Measurements from ENCODE around the gene ANO4. TPM values are rescaled to one million over a fixed set of nuclear protein-coding genes. Genes with fewer than 3 reads are reported as not detected.

ANO4 gene
- total and polyA plus RNA-seq, 8 donors = 0.37 TPM; not detected in 7

- H3K4me1 ChIP-seq = no peaks in the 10 kb centered on the region
- H3K36me3 ChIP-seq = no peaks in the 10 kb centered on the region
- DNase-seq = no peak
- no peaks in the 10 kb centered on the region for H3K27me3 ChIP-seq
- H3K4me3 ChIP-seq = no peak overlapping the region
- intact Hi-C loops (cut with DNase I; ENCODE audit: low total_unique reads) = no loop called here
- 95 to 100% (median 96%) methylated on average over 1 of the region's 1 CpG for WGBS, 5 donors
- TF ChIP-seq CTCF (IDR thresholded peaks at IDR 0.05) (no peak), POLR2A (IDR thresholded peaks at IDR 0.05) (no peak), EP300 (IDR thresholded peaks at IDR 0.05) (no peak), POLR2AphosphoS5 (IDR thresholded peaks at IDR 0.05) (no peak)
- H3K27ac ChIP-seq = no peak overlapping the region
- peaks cover 0 to 14% (median 8%) of the 10 kb centered on the region in 4 donors for H3K9me3 ChIP-seq
These were observed 39.4 kb upstream of the ANO4 start for GRCh38 chr12:100755186-100755585.

- H3K27ac ChIP-seq = no peak overlapping the region
- TF ChIP-seq POLR2A (IDR thresholded peaks at IDR 0.05) (no peak), CTCF (IDR thresholded peaks at IDR 0.05) (no peak), EP300 (IDR thresholded peaks at IDR 0.05) (no peak), POLR2AphosphoS5 (IDR thresholded peaks at IDR 0.05) (no peak)
- H3K27me3 ChIP-seq = no peaks in the 10 kb centered on the region
- no peak overlapping the region for H3K4me3 ChIP-seq
- H3K4me1 ChIP-seq = no peaks in the 10 kb centered on the region
- WGBS, 5 donors = 92 to 100% (median 96%) methylated on average over 2 of the region's 2 CpGs; no CpG with 5 or more reads in 1 of the 5 donors
- peaks cover 0 to 6% (median 3%) of the 10 kb centered on the region in 4 donors for H3K9me3 ChIP-seq
- DNase-seq = no peak
- H3K36me3 ChIP-seq = no peaks in the 10 kb centered on the region
- intact Hi-C loops (cut with DNase I; ENCODE audit: low total_unique reads) = no loop called here
These were observed 36.5 kb upstream of the ANO4 start for GRCh38 chr12:100758083-100758482.

GRCh38 chr12:100767371-100767770 lies 27.2 kb upstream of the ANO4 start:
- Histone ChIP-seq H3K27ac (no peak overlapping the region), H3K36me3 (no peaks in the 10 kb centered on the region), H3K9me3 (peaks cover 0 to 15% (median 0%) of the 10 kb centered on the region in 4 donors), H3K27me3 (no peaks in the 10 kb centered on the region), H3K4me1 (no peaks in the 10 kb centered on the region), H3K4me3 (no peak overlapping the region)
- TF ChIP-seq EP300 (IDR thresholded peaks at IDR 0.05) (no peak), CTCF (IDR thresholded peaks at IDR 0.05) (no peak), POLR2AphosphoS5 (IDR thresholded peaks at IDR 0.05) (no peak), POLR2A (IDR thresholded peaks at IDR 0.05) (no peak)
- intact Hi-C loops (cut with DNase I; ENCODE audit: low total_unique reads) = no loop called here
- no peak for DNase-seq

GRCh38 chr12:100767950-100768349 lies 26.6 kb upstream of the ANO4 start:
- H3K4me3 ChIP-seq = no peak overlapping the region
- H3K4me1 ChIP-seq = no peaks in the 10 kb centered on the region
- TF ChIP-seq EP300 (IDR thresholded peaks at IDR 0.05) (no peak), POLR2AphosphoS5 (IDR thresholded peaks at IDR 0.05) (no peak), POLR2A (IDR thresholded peaks at IDR 0.05) (no peak), CTCF (IDR thresholded peaks at IDR 0.05) (no peak)
- H3K9me3 ChIP-seq = peaks cover 0 to 15% (median 0%) of the 10 kb centered on the region in 4 donors
- intact Hi-C loops (cut with DNase I; ENCODE audit: low total_unique reads) = no loop called here
- WGBS, 5 donors = 75 to 98% (median 93%) methylated on average over 2 of the region's 2 CpGs
- H3K27ac ChIP-seq = no peak overlapping the region
- H3K36me3 ChIP-seq = no peaks in the 10 kb centered on the region
- no peak for DNase-seq
- H3K27me3 ChIP-seq = no peaks in the 10 kb centered on the region

All from stomach (tissue), 9 donors.